Fibroblast of villous mesenchyme (primary cell): ENCODE results near the gene RPTOR. TPM values are rescaled to one million over a fixed set of nuclear protein-coding genes. Genes with fewer than 3 reads are reported as not detected.

Experiments
- DNase-seq: peaks from one replicate; pipeline ENCODE4 v3.0.0-alpha.2; 2010; ENCODE audit warnings: low read depth
- H3K4me3 ChIP-seq: 2 replicates; pipeline ENCODE4 v1.5.1; 2011; ENCODE audit warnings: low read depth, mild to moderate bottlenecking, low read length
- CTCF ChIP-seq: IDR thresholded peaks from 2 replicates; pipeline ENCODE4 v1.5.1; 2012; ENCODE audit warnings: low read depth, mild to moderate bottlenecking, low read length; ENCODE audit not compliant: insufficient read depth
- total RNA-seq: library from RNA; depleted of rRNA; stranded (reverse); fragments of >200 nt; gene quantifications from 2 replicates; pipeline ENCODE4 v1.2.3, GENCODE V29; 2012

Gene RPTOR
- total RNA-seq, 1 donor, result 35.8 TPM

DNA sequence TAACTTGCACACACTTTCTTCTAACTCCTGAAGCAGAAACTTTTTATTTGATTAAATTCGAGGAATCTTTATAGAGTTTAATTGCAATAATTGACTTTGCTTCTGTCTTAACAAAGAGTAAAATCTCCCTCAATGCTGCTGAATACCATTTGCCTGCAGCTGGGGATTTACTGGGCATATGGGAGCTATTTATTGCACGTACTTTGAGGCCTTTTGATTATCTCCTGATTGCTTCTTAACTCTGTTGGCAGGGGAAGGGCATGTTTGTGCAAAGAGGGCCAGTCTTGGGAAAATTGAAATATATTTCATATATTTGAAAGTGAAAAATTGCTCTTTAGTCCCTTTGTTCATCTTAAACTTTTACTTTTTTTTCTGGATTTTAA, 290.2 kb downstream of the RPTOR start:
- no peak for DNase-seq
- no peak overlapping the region for H3K4me3 ChIP-seq
- TF ChIP-seq CTCF, result no peak

DNA sequence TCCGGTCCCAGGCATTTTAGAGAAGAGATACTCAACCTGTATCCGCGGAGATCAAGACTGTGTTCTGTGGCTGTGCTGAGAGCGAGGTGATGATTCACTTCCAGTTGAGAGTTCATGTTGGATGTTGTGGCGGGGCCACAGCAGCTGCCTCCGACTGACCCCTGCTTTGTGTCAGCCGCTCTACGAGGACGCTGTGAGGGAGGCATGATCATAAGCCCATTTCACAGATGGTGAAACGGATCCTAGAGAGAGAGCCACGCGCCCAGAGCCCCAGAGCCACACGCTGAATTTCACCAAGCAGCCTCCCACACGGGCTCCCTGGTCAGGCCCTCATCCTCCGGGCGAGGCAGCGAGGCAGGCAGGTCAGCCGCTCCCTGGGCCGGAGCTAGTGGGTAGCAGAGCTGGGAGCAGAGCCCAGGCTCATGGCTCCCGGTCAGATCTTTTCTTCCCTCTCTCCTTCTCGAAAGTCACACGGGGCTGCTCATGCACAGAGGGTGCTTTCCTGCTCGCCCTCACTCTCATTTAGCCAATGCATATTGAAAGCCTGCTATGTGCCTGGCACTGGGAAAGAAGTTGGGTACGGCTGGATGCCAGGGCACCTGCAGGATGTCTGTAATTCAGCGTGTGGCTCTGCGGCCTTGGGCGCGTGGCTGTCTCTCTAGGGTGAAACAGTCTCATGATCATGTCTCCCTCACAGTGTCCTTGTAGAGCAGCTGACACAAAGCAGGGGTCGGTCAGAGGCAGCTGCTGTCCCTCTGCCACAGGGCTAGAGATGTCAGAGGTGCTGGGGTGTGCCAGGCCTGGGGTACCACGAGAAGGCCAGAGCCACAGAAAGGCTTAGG, 291.4 kb downstream of the RPTOR start:
- no peak for TF ChIP-seq CTCF
- no peak overlapping the region for H3K4me3 ChIP-seq
- DNase-seq, result no peak

GRCh38 chr17:80836658-80836965, 292.0 kb downstream of the RPTOR start:
- no peak overlapping the region for H3K4me3 ChIP-seq
- TF ChIP-seq CTCF, result no peak
- DNase-seq, result no peak

DNA sequence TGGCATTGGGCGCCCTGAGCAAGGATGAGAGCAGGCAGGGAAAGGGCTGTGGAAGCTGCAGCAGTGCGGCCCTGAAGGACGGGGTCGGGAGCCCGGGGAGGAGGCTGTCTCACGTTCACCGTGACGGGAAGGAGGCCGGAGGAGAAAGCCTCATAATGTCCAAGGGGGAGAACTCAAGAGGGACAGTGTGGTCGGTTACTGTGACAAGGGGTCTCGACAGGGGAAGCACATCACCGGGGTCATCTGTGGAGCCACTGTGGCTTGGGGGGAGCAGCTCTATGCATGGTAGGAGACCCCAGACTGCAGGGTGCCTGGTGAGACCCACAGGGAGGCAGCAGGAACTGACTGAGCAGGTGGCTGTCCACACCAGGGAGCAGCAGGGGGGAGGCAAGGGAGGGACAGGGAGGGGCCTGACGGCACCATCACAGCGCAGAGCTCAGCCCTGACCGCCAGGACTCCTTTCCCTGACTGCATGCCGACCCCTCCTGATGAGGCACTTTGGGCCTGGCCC, 292.4 kb downstream of the RPTOR start:
- no peak for DNase-seq
- no peak overlapping the region for H3K4me3 ChIP-seq
- TF ChIP-seq CTCF, result no peak

DNA sequence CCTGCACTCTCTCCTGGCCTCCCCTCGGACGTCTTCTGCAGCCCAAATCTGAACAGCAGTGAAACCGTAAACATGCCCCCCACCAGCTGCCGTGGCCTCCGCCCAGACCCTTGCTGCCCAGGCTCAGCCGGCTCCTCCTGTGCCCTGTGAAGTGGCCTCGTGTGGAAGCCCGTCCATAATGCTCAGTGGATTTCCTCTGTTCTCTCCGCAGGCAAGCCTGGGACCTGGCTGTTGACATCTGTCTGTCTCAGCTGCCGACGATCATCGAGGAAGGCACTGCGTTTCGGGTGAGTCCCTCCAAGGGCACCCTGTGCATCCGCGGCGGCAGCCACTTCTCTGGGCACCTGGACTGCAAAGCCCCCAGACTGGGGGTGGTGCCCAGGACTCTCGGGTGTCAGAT, 293.1 kb downstream of the RPTOR start:
- no peak for DNase-seq
- H3K4me3 ChIP-seq, result no peak overlapping the region
- TF ChIP-seq CTCF, result no peak

- TF ChIP-seq CTCF, result no peak
- H3K4me3 ChIP-seq, result no peak overlapping the region
- DNase-seq, result no peak
These were observed 293.8 kb downstream of the RPTOR start for GRCh38 chr17:80838311-80839025.
